ENCODE measurements around the gene LRRC8A. TPM values are rescaled to one million over a fixed set of nuclear protein-coding genes. Genes with fewer than 3 reads are reported as not detected.

The LRRC8A gene
- total and polyA plus RNA-seq, 2 of the 8 experiments (the other 6 are each of a cell fraction or from before 2014, with no cell fraction given): 103 to 111 TPM

GRCh38 chr9:128841694-128842492 lies 40.0 kb upstream of the LRRC8A start:
- H3K56ac ChIP-seq (replicated peaks; ENCODE audit: insufficient read length, low read depth, low read length): no peak overlapping the region
- no peak overlapping the region for H2BK120ac ChIP-seq (replicated peaks; ENCODE audit: low read depth, low read length)
- ChIA-PET POLR2A (ENCODE audit: partially characterized antibody) (interaction anchor here (1.2 kb wide), 1 partner anchor 12 kb away, joined by 3 read pairs; the partner anchor contains the start of gene SPOUT1), CTCF (ENCODE audit: partially characterized antibody) (interaction anchor here (0.6 to 1.5 kb wide), 5 partner anchors 10 to 109 kb away, joined by 3 to 4 read pairs (median 3); no protein-coding TSS in a partner anchor)
- H3K23ac ChIP-seq (ENCODE audit: insufficient read length): no peak overlapping the region
- no peak overlapping the region for H2BK5ac ChIP-seq (ENCODE audit: low read depth, low read length)
- no peak overlapping the region for H3K18ac ChIP-seq (ENCODE audit: extremely low read depth, low read length)
- no peak overlapping the region for H3K4me2 ChIP-seq (ENCODE audit: insufficient read depth in 1 of 2, low read depth in 2 of 2, low read length in 2 of 2)
- WGBS, 2 experiments (ENCODE audit: extremely low coverage in 1 of 2, insufficient coverage in 1 of 2, insufficient read length in 1 of 2, insufficient replicate concordance in 2 of 2, low coverage in 1 of 2, low lambda C conversion rate in 2 of 2, missing lambda C conversion rate in 1 of 2): 92 to 100% methylated on average over 2 to 12 of the region's 12 CpGs
- H3K79me1 ChIP-seq (ENCODE audit: low read depth, low read length): no peaks in the 10 kb centered on the region
- H4K8ac ChIP-seq (ENCODE audit: extremely low read depth, insufficient read depth, low read length): no peak overlapping the region
- no peak overlapping the region for H3K4ac ChIP-seq (replicated peaks; ENCODE audit: insufficient read length, low read depth, low read length)
- no peak overlapping the region for H2BK20ac ChIP-seq (ENCODE audit: low read length)
- no peak overlapping the region for H3K9ac ChIP-seq (replicated peaks in 1 of 4; ENCODE audit: extremely low read depth in 1 of 4, low read depth in 3 of 4, low read length in 3 of 4)
- H2AK5ac ChIP-seq (ENCODE audit: low read depth, low read length): no peak overlapping the region
- no peak for FAIRE-seq
- peaks cover 0 to 14% of the 10 kb centered on the region in 2 experiments for H4K20me1 ChIP-seq (replicated peaks in 1 of 2; ENCODE audit: control insufficient read depth in 1 of 2, insufficient read depth in 2 of 2, low read length in 2 of 2)
- H2AFZ ChIP-seq (ENCODE audit: low read length): no peak overlapping the region
- DNase-seq (ENCODE audit: low read depth in 1 of 2, low spot score in 2 of 2): no peak
- H2BK15ac ChIP-seq (ENCODE audit: low read length): no peak overlapping the region
- no peak overlapping the region for H4K91ac ChIP-seq (replicated peaks; ENCODE audit: insufficient read length, low read length)
- H3K9me3 ChIP-seq (ENCODE audit: insufficient read depth in 2 of 2, low read depth in 1 of 2, low read length in 1 of 2): no peaks in the 10 kb centered on the region
- TF ChIP-seq SUZ12 (IDR thresholded peaks at IDR 0.05; ENCODE audit: low read length) (no peak), KDM5A (IDR thresholded peaks at IDR 0.05; ENCODE audit: low read length) (no peak), RNF2 (IDR thresholded peaks at IDR 0.05; ENCODE audit: borderline replicate concordance, low read depth, low read length, missing control alignments, poor library complexity, severe bottlenecking) (no peak), NANOG (IDR thresholded peaks at IDR 0.05; ENCODE audit: insufficient read depth, low read depth, low read length, poor library complexity, severe bottlenecking) (no peak), GABPA (IDR thresholded peaks at IDR 0.05; ENCODE audit: borderline replicate concordance, insufficient read depth, low read length) (no peak), CBX5 (IDR thresholded peaks at IDR 0.05; ENCODE audit: low read depth, low read length) (no peak)
- H3K27ac ChIP-seq (ENCODE audit: low read depth, low read length): no peak overlapping the region
- H4K5ac ChIP-seq (ENCODE audit: insufficient read length, low read depth, low read length): no peak overlapping the region
- no peak overlapping the region for H2BK12ac ChIP-seq (ENCODE audit: low read depth, low read length)
- no peaks in the 10 kb centered on the region for H3K4me1 ChIP-seq (replicated peaks in 1 of 4; ENCODE audit: control insufficient read depth in 3 of 4, insufficient read depth in 4 of 4, low read length in 3 of 4)
- H3K36me3 ChIP-seq (ENCODE audit: control insufficient read depth in 2 of 4, insufficient read depth in 4 of 4, low read length in 3 of 4): peaks cover 0 to 3% (median 0%) of the 10 kb centered on the region in 4 experiments; a peak in 2 of 8 replicates
- no peaks in the 10 kb centered on the region for H3K23me2 ChIP-seq (ENCODE audit: low read depth, low read length)
- H3K27me3 ChIP-seq (replicated peaks in 1 of 4; ENCODE audit: control insufficient read depth in 3 of 4, extremely low read depth in 1 of 4, insufficient read depth in 3 of 4, low read length in 3 of 4): no peaks in the 10 kb centered on the region
- H3K4me3 ChIP-seq (ENCODE audit: extremely low read depth in 1 of 4, insufficient read depth in 2 of 4, low read depth in 3 of 4, low read length in 4 of 4): no peak overlapping the region
- H3K14ac ChIP-seq (ENCODE audit: insufficient read length): no peak overlapping the region
- peaks cover 0 to 3% of the 10 kb centered on the region in 2 experiments; a peak in 1 of 4 replicates for H3K79me2 ChIP-seq (ENCODE audit: control insufficient read depth in 1 of 2, insufficient read depth in 2 of 2, low read length in 2 of 2)
